NB4 (cell line): ENCODE measurements around the gene TMEM231.

Experiments
- DNase-seq: peaks from one replicate; pipeline ENCODE4 v3.0.0; 2010; ENCODE audit warnings: low read depth
- H3K4me3 ChIP-seq: one replicate; pipeline ENCODE4 v1.5.1; 2011; ENCODE audit warnings: mild to moderate bottlenecking, low read depth, low read length, moderate library complexity
- CTCF ChIP-seq: IDR thresholded peaks from one replicate; pipeline ENCODE4 v1.5.1; 2012; ENCODE audit warnings: low read depth, low read length
- MAX ChIP-seq: IDR thresholded peaks from 2 replicates; pipeline ENCODE4 v1.6.1; 2011; ENCODE audit warnings: low read depth, low read length
- MYC ChIP-seq: IDR thresholded peaks from 2 replicates; pipeline ENCODE4 v1.6.1; 2011; ENCODE audit warnings: low read depth, low read length
- POLR2A ChIP-seq: IDR thresholded peaks from 2 replicates; pipeline ENCODE4 v1.6.1; 2011; ENCODE audit warnings: mild to moderate bottlenecking; ENCODE audit not compliant: insufficient read length; ENCODE audit errors: extremely low read depth

Gene TMEM231

GRCh38 chr16:75590920-75591843, 35.1 kb upstream of the TMEM231 start:
- no peak for TF ChIP-seq CTCF
- TF ChIP-seq MYC = no peak
- TF ChIP-seq POLR2A = no peak
- TF ChIP-seq MAX = no peak
- no peak overlapping the region for H3K4me3 ChIP-seq
- DNase-seq = no peak

GRCh38 chr16:75589306-75589705, 33.3 kb upstream of the TMEM231 start:
- no peak for DNase-seq
- TF ChIP-seq POLR2A (no peak), MYC (no peak), CTCF (no peak), MAX (no peak)
- no peak overlapping the region for H3K4me3 ChIP-seq

- no peak for DNase-seq
Observed at GRCh38 chr16:75588716-75589115, 32.7 kb upstream of the TMEM231 start.

GRCh38 chr16:75584108-75584507, 28.1 kb upstream of the TMEM231 start:
- TF ChIP-seq MYC (no peak), CTCF (no peak), MAX (no peak), POLR2A (no peak)
- no peak for DNase-seq
- H3K4me3 ChIP-seq = no peak overlapping the region

More at GRCh38 chr16:75588716-75589115, 32.7 kb upstream of the TMEM231 start:
- H3K4me3 ChIP-seq = no peak overlapping the region
- TF ChIP-seq MAX (no peak), MYC (no peak), CTCF (no peak), POLR2A (no peak)

- no peak for DNase-seq
- TF ChIP-seq MAX = no peak
- TF ChIP-seq MYC = no peak
- no peak for TF ChIP-seq CTCF
- H3K4me3 ChIP-seq = no peak overlapping the region
Observed at GRCh38 chr16:75579281-75579834, 23.3 kb upstream of the TMEM231 start.
